Fibroblast of lung (primary cell): ENCODE data around the gene ZFC3H1.

Experiments used
- CTCF ChIP-seq, 2 donors: IDR thresholded peaks in 1 of 2; conservative IDR thresholded peaks in 1 of 2; 1 replicate in 1 of 2; 2 replicates in 1 of 2; pipeline ENCODE4 v1.5.1; 2011 to 2012; ENCODE audit warnings: low read length in 2 of 2, control low read depth in 1 of 2, inconsistent platforms in 1 of 2, low read depth in 1 of 2, mild to moderate bottlenecking in 1 of 2
- EZH2 ChIP-seq: IDR thresholded peaks from 2 replicates; pipeline ENCODE4 v1.5.1; 2012; ENCODE audit warnings: low read length, control low read depth, mild to moderate bottlenecking; ENCODE audit errors: missing control alignments

- TF ChIP-seq CTCF (conservative IDR thresholded peaks at IDR 0.05 in 1 of 2, IDR thresholded peaks at IDR 0.05 in 1 of 2; ENCODE audit: low read depth in 1 of 2, low read length in 2 of 2) (no peak), EZH2 (no peak)
Measured at GRCh38 chr12:71639341-71639760, 24.3 kb downstream of the ZFC3H1 start.
